Pulmonary artery endothelial cell (primary cell): Measurements from ENCODE around the gene SLC38A4. TPM values are rescaled to one million over a fixed set of nuclear protein-coding genes. Genes with fewer than 3 reads are reported as not detected.
A peak's percentile ranks its signal among the peaks of the same experiment; 100 is the strongest.

Source experiments
- DNase-seq: peaks from one replicate; pipeline ENCODE4 v3.0.0-alpha.2; 2011; ENCODE audit warnings: low read depth, low spot score
- total RNA-seq: library from RNA; depleted of rRNA; stranded (reverse); fragments of >200 nt; gene quantifications from 2 replicates; pipeline ENCODE4 v1.2.3, GENCODE V29; 2014

Gene SLC38A4
- total RNA-seq, 1 donor from 2014 or later = under 0.01 TPM

DNA sequence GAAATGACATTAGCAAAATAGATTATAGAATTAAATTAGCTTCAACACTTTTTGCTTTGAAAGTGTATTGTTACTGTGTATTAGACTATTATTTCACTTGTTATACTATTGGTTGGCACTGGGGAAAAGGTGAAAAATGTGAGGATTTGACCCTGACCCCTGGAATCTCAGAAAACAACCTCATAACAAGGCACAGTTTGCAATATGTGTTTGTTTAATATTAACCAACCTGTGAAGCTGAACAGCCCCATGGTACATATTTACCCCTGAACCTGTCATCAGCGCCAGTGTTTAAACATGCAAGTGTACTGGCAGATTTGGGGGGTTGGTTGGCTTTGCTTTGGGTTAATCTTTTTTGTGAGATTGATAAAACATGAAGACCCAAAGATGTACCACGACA lies 11.7 kb downstream of the SLC38A4 start:
- DNase-seq = no peak

DNA sequence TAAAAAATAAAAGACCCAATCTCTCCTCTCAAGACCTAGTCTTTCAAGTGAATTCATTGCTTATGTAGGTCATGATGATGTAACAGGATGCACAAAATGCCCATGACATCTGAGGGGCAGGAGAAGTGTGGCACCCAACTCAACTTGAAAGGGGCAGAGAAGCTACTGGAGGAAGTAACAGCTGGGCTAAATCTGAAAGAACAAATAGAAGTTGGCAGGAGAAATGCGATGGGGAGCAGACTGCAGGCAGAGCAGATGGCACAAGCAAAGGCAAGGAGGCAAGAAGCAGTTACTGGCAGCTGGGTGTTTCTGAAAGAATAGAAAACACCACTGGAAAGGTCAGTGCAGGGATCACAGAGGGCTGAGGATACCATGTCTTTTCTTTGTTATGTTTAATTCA lies 14.6 kb downstream of the SLC38A4 start:
- no peak for DNase-seq

DNA sequence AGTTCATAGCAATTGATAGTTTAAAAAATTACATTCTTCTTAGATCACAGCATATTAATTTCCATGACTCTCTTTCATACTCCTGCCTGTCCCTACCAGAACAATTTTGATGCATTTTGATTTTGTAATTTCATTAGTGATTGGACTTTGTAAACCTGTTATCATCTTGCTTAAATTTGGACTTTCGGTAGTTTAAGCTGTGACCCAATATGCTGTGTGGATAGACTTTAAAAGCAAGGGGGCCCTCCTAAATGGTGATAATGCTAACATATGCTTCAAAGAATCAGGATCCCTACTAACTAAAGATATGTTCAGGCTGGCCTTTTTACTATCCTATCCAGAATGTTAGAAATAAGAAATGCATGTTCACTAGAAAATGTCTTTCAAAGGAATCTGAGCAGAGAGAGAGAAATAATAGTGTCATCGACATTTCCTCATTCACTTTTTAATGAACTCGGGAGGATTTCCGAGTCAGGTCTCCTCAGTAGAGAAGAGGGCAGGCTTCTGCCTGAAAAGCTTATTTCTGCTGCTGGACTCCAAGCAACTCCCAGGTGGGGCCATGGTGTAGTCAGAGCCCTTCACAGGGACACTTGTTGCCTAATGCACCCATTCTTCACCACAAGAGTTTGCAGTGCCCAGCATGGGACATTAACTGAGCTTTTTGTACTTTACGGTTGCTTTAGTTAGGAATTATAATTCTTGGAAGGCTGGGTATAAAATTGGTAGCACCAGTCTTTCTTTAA lies 16.7 kb downstream of the SLC38A4 start:
- no peak for DNase-seq

DNA sequence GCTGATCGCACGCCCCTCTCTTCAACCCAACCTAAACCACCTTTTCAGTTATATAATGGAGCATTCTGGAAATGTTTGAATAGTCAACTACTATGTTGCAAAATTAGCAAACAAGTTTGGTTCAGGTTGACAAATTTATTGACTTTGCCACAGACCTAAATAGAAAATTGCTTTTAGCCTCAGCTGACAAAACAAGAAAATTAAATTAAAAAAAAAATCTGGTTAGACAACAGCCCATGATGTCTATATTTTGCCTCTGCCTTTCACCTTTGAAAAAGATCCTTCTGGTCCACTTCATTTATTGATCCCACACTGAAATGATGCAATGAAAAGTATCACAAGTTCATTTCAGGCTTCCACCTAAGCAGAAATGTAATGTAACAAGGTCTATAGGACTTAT lies 17.5 kb downstream of the SLC38A4 start:
- DNase-seq = no peak

DNA sequence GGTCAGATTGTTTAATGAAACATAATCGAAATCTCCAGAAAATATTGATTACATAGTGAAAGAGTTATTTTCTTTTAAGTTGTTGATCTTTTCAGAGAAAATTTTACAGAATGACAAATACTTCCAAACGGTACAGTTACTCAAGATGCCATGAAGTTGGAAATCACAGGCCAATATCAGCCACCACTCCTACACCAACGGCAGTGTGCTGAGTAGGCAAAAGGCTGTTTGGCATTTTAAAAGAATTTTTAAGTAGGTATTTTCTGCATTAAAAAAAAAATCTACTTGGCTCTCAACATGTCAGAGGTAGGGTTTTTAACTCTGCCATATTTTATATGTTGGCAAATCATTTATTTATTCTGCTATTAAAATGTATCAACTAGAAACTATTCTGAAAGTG lies 21.7 kb downstream of the SLC38A4 start:
- DNase-seq = no peak

DNA sequence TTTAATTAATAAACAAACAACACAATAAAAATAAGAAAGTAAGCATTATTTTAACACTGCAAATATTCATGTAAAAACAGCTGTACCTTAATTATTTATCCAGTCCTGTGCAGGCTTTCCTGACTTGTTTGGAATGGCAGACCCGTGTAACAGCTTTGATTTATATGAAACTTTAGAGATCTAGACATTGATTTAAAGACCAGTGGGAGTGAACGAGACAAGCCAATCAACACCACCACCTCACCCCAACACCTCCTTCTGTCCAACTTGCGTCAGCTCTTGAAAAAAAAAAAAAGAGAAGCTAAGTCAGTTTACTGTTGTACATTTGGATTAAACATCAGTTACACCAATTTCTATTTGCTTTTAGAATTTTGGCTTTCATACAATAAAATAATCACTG lies 22.3 kb downstream of the SLC38A4 start:
- no peak for DNase-seq

DNA sequence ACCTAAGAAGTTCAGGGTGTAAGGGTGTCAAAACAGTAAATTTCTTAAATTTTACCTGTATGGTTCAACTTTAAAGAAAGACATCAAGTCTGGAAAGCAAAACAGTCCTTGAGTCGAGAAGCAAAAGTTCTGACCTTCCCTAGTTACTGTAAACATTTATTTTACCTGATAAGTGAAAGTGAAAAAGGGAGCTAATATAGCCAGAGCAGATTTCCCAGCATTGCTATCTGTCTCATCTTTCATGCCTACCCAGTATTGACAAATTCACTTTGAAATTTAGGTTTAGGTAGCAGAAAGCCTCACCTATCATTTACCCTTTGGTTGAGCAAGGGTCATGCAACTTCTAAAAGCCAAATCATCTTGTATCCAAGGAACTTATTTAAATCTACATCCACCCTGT lies 24.5 kb downstream of the SLC38A4 start:
- DNase-seq = no peak

DNA sequence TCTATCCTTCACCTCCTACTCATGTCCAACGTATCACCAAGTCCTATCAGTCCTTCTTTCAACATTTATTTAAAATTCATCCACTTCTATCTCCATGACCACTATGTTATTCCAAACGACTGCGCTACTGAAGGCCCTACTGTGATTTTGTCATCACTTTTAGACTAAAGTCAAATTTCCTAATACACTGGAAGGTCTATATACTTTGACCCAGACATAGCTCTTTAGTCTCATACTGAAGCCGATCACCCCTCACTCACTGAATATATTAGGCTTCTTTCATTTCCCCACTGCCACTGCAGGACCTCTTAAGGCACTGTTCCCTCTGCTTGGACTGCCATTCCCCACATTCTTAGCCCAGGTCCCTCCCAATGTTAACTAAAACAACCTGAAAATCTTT lies 25.6 kb downstream of the SLC38A4 start:
- no peak for DNase-seq

DNA sequence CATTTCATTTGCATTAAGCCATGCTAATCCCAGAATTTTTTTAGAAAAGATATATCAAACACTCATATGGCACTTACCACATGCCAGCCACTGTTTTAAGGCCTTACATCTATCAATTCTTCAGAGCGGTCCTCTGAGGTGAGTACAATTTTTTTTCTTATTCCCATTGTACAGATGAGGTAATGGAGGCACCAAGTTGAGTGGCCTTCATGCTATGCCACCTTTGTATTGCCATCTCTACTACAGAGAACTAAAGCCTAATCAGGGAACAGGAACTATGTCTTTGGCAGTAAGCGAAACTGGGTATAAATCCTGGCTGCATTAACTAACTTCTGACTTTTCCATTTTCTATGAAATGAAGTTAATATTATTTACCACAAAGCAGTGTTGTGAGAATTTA lies 27.1 kb downstream of the SLC38A4 start:
- DNase-seq = no peak

DNA sequence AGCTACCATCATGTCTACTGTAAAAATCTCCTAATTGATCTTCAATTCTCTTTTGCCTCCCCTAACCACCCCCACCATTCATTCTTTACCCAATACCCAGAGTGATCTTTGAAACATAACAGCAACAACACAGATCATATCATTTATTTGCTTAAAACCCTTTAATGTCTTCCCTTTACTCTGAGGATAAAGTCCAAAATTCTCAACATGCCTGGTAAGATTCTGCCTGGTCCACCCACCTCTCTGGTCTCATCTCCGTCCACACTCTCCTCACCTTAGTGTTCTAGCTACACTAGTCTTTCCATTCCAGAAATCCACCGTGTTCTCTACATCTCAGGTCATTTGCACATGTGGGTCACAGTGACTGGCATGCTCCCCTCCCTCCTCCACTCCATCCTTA lies 27.7 kb downstream of the SLC38A4 start:
- no peak for DNase-seq

DNA sequence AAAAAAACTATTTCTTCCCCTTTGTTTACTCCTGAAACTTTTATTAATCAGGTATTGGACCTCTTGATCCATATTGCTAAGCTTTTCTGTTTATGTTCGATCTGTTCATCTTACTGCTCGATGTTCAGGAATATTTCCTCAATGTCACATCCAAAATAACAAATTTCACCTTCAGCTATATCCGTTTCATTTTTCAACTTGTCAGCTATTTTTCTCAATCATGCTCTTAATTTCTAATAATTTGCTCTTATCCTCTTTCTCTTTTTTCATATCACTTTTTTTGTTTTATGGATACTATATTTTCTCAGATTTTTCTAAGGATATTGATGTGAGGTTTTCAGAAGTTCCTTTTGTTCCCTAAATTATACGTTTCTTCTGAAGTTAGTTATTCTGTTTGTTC lies 29.8 kb downstream of the SLC38A4 start:
- no peak for DNase-seq

DNA sequence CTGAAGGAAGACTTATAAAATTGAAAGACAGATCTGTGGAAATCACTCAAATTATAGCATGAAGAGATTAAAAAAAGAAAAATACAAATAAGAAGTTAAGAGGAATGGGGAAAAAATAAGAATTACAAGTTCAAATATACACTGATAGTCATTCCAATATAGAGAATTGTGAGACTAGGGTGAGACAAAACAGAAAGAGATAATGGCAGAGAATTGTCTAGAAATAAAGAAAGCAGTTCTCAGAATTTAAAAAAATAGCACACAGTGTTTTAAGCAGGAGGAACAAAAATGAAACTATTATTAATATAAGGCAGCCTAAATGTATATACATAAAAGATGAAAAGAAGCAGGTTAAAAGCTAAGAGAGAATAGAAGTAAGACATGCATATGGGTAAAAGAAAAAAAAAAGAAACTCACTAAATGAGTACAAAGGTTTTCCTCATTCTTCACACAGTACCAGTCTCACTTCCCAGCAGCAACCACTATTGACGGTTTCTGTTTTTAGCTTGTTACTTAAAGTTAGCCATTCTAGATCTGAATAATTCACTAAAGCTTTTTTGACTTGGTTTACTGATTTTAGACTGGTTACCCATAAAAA lies 31.1 kb downstream of the SLC38A4 start:
- DNase-seq = no peak

DNA sequence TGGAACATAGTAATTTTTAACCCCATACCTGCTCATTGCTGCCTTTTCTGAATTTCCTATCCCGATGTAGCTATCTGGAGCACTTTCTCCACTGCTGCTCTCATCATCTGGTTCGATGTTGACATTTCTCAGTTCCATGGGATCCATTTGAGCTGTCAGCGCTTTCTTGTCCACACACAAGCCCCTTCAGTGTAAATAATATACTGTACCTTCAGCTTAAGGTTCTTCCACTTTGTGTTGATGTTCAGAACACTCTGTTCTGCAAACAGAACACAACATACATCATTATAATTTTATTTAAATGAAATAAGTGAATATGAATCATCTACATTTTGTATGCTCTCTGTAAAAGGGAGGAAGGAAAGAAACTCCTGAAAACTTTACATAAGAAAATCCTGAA lies 32.9 kb downstream of the SLC38A4 start:
- no peak for DNase-seq

DNA sequence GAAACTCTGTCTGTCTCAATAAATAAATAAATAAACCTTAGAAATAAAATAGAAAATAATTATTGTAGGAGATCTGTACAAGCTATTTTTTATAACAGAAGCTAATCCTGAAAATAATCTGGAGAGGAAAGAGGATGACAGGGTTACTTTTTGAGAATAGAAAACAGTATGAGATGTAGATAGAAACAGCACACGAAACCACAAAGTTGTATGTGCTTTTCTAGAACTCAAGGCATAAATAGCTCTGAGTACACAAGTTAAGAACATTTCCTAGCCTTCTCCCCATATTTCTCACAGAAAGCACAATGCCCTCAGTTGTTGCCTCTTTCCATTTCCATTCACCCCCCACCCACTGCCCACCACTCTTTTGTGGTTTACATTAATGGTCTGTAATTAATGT lies 35.7 kb downstream of the SLC38A4 start:
- no peak for DNase-seq

DNA sequence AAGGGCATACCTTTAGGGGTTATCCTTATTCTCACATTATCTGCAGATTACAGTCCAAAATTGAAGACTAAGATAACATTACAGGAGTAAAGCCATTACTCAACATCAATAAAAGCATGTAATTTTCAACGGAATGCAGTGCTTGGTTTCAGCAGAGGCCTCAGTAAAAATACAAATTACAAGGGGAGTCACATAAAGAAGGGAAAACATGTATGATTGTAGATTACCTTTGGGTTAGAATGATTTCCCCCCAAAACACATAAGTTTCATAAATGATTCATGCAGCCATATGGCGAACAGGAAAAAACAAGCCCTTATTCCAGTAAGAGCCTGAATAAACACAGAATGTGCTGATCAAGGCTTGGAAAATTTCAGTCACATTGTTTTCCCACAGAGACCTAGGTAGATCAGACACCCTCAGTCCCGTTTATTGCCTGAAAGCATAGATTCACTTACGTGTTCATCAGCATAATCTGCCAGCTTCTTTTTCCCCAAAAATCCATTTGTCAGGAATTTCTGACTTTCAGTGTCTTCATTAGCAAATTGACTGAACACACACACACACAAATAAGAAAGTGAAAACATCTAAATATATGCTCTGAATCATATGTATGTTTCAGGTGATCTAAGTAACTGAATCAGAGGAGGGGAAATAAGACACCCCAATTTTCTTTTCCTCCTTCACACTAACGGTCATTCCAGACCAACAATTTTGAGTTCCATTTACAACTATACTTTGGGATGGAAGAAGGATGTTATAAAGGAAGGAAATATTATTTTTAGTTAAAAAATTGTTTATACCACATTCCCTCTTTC lies 37.5 kb downstream of the SLC38A4 start:
- DNase-seq = peak; percentile 83

DNA sequence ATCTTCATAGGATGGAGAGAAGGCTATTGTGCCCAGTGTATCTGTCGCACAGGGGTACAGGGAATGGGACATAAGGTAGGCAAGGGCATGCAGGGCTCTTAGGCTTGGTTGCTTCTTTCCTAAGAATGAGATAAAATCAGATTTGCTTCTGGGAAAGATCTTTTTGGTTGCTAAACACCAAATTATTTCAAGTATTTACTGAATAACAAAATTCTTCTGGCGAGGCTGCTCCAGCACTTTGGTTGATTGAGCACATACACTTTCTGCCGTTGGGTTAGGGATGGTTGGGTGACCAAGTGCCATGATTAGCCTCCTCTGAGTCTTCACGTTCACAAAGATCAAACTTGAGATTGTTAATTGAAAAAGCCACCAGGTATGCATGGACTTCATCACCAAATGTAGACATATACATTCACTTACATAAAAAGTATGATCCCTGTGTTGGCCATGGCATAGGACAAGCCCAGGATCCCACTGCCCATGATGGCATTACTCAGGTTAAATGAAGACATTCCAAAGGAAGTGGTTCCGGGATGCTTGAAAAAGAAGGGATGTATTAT lies 38.2 kb downstream of the SLC38A4 start:
- DNase-seq = no peak

DNA sequence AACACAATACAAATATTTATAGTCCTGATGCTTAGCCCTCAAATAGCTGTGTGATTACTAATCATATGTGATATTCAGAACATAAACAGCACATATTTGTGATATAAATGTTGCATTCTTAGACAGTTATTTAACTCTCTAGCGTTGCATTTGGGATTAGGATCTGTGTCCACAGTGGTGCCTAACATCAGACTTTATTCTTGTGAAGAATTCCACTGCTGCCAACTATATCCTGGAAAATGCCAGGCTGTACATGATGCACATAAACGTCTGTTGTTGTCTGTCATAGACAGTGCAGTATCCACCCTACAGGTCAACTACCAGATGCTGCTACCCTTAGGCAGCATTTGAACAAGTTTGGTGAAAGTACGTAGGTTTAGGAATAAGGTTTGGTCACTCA lies 39.0 kb downstream of the SLC38A4 start:
- DNase-seq = no peak

DNA sequence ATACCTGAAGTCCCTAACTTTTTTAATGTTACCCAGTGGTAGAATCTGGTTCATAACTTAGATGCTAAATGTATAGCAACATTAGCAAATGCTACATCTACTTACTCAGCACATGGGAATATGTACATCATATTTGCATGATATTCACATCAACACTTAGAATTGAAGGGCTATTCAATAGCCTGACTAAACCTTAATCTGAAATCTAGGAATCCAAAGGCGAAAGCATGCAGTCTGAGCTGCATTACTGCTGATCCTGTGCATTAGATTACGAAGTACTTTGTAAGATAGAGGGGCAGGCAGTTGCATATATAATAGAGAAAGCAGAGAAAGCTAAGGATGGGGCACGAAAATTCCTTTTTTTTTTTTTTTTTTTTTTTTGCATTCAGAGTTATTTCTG lies 40.4 kb downstream of the SLC38A4 start:
- no peak for DNase-seq

DNA sequence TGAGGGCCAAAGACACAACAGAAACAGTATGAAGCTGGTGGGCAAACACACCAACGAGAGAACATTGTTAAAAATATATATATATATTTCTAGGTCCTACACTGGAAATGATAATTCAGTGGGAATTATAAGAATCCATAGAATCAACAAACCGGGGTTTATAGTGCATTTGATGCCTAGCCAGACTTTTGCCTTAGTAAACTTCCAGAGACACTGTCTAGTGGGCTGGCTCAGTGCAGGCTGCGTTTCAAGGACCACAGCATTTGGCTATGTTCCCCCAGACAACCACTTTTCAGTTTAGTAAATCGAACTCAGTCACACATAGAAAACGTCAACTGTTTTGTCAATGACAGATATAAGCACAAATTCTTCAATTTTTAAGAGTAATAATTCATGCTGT lies 41.9 kb downstream of the SLC38A4 start:
- no peak for DNase-seq

DNA sequence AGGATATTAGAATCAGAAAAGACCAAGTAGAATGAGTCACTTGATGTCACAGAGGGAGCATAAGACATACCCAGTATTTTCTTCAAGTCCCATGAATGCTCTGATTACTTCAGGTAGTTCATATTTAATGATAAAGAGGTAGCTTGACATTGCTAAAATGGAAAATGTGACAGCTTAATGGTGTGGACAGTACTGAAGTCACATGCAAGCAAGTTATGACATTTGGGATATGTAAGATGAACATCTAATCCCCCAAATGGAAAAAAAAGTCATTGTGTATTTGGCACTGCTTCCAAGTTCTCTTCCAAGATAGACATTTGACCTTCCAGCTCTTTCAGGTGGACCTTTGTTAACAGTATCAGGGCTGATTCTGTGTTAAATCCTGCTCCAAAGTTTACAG lies 45.9 kb downstream of the SLC38A4 start:
- no peak for DNase-seq

DNA sequence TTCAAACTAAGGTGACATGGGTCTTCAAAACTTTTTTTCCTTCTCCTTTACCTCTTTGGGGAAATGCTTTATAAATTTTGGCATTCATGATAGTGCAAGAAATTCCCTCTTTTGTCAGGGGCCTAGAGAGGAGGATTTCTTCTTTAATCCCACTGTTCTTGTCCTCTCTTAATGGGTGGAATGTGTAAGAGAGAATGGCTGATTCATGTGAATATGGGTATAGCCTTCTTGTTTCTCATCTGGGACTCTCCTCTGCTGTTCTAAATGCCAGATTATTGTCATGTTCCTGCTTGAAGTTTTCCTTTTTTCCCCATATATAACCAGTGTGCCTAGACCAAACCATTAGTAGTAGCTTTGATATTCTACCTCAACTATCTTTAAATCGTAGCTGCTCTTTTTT lies 46.7 kb downstream of the SLC38A4 start:
- DNase-seq = no peak

DNA sequence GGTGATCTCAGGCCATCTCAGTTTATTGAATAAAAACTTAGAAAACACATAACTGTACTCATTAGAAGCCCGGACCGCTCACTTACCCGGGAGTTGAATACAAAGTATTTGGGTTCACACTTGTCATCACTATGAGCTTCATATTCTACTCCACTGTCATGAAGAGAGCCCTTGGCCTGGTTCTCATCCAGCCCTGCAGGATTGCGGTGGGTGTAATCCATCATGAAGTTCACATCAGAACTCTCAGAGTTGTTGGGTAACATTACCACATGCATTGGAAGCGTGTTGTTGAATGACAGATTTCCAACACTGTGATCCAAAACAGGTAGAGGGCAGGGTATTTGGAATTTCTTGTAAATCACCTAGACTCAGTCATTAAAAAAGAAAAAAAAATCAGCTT lies 47.4 kb downstream of the SLC38A4 start:
- no peak for DNase-seq
